Measurements from ENCODE around the gene COL15A1.

Gene COL15A1

DNA sequence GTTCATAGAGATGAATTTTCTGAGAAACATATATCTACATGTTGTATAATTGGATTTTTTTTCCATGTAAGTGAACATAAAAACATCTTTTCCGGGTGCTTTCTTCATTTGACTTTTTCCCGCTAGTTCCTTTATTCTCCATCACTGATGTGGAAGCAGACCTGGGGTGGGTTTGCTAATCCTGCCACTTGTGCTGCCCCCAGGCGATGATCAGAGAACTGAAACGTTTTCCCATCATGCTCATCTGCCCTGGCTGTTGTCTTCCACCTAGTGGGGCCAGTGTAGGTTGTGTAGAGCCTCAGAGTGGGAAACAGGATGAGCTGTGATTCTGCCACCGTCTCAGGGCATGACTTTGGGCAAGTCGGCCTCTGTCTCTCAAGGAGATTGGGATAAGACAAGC is 127.0 kb downstream of the COL15A1 start:
- no peak for DNase-seq (ENCODE audit: low read depth)
- no peak overlapping the region for H3K4me3 ChIP-seq (ENCODE audit: low read depth, low read length)
- TF ChIP-seq, protein P1, sequence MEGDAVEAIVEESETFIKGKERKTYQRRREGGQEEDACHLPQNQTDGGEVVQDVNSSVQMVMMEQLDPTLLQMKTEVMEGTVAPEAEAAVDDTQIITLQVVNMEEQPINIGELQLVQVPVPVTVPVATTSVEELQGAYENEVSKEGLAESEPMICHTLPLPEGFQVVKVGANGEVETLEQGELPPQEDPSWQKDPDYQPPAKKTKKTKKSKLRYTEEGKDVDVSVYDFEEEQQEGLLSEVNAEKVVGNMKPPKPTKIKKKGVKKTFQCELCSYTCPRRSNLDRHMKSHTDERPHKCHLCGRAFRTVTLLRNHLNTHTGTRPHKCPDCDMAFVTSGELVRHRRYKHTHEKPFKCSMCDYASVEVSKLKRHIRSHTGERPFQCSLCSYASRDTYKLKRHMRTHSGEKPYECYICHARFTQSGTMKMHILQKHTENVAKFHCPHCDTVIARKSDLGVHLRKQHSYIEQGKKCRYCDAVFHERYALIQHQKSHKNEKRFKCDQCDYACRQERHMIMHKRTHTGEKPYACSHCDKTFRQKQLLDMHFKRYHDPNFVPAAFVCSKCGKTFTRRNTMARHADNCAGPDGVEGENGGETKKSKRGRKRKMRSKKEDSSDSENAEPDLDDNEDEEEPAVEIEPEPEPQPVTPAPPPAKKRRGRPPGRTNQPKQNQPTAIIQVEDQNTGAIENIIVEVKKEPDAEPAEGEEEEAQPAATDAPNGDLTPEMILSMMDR (IDR thresholded peaks at IDR 0.05; ENCODE audit: low read depth, low read length, missing control alignments), result no peak

DNA sequence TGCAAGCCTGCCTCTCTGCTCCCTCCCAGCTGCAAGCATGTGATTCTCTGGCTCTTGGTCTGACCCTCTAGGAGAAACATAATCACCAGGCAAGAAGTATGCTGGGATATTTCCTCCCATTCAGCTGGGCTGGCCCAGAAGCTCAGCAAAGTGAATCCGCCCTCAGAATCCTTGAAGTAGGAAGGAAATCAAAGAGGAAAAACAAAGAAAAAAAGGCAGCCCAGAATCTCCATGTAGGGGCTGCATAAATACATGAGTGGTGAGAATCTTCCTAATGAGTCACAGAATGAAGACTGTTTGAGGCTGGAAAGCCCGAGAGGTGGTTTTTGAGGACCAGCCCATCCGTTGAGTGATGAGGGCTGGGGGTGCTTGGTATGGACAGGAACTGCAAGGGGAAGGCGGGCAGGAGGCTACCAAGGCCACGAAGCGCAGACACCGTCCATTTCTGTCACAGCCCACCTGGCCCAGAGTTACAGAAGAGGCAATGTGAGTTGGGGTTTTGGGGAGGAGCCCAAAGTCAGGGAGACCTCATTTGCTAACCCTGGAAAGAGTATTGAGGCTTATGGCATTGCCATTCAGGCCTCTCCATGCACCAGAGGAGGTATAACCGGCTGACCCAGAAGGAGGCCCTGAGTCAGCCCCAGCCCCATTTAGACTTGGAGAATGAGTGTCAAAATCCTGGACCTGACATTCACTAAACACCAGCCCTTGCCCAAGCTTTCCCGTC is 127.8 kb downstream of the COL15A1 start:
- TF ChIP-seq, protein P1 (IDR thresholded peaks at IDR 0.05; ENCODE audit: low read depth, low read length, missing control alignments), result no peak
- no peak for DNase-seq (ENCODE audit: low read depth)
- H3K4me3 ChIP-seq (ENCODE audit: low read depth, low read length), result no peak overlapping the region

DNA sequence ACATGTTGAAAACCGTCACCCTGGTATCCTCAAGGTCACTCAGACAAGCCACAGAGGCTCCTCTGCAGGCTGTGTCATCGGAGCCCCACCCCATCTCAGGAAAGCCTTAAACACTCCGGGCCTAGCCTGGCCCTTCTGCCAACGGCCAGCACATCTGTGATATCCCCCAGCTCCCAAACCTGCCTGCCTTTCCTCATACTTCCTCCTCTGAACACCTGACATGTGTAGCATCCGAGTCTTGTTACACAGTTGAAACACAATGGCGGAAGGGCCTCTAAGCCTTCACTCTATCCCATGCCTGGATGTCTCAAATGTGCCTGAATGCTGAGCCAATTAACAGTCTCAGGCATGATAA is 128.3 kb downstream of the COL15A1 start:
- no peak for DNase-seq (ENCODE audit: low read depth)
- H3K4me3 ChIP-seq (ENCODE audit: low read depth, low read length), result no peak overlapping the region
- TF ChIP-seq, protein P1 (IDR thresholded peaks at IDR 0.05; ENCODE audit: low read depth, low read length, missing control alignments), result no peak

DNA sequence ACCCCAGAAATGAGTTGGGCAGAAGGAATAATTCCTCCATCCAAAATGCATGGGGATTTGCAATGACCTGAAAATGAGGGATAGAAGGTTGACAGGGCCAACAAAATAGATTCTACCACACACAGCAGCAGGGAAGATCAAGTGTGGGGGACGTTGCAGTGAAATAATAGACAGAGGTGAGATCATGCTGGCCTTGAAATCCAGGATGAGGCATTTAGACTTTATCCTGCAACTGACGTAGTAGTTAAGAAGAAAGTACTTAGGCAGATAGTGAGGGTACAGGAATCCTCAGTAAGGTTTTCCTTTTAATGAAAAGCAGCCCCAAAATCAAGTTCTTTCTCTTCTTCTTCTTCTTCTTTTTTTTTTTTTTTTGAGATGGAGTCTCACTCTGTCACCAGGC is 129.6 kb downstream of the COL15A1 start:
- H3K4me3 ChIP-seq (ENCODE audit: low read depth, low read length), result no peak overlapping the region
- DNase-seq (ENCODE audit: low read depth), result no peak
- TF ChIP-seq, protein P1 (IDR thresholded peaks at IDR 0.05; ENCODE audit: low read depth, low read length, missing control alignments), result no peak

DNA sequence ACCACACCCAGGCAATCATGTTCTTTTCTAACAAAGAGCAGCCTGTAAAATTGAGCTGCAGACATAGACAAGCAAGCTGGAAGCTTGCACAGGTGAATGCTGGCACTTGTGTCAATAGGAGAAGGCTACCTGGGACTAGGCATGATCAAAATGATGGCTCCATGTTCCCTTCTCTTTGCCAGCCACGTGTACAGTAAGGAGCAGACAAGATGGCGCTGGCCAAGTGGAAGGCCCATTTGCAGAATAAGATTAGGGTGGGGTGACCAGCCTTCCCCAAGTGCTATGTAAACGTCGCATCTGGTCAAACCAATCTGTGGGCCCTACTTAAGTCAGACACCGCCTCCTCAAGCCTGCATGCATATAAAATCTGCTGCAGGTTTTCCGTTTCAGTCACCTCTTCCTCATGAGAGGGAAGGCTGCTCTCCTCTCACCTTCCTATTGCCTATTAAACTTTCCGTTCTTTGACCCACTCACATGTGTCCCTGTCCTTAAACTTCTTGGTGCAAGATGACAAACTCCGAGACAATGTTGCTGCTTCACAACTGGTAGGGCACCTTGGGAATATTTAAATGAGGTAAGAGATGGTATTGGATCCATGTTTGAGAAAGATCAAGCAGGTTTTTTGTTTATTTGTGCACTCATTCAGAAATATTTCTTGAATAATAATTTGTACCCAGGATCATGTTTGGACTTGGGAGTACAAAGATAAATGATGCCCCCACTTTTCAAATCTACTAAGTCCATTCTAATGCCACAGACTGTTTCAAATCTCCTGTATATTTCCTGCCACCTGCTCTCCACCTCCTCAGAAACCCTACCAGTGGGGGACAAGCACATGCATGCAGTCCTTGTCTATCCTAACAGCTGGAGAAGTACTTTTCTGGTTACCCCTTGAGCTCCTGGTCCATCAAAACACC is 130.5 kb downstream of the COL15A1 start:
- DNase-seq (ENCODE audit: low read depth), result no peak
- no peak overlapping the region for H3K4me3 ChIP-seq (ENCODE audit: low read depth, low read length)
- TF ChIP-seq, protein P1 (IDR thresholded peaks at IDR 0.05; ENCODE audit: low read depth, low read length, missing control alignments), result no peak

DNA sequence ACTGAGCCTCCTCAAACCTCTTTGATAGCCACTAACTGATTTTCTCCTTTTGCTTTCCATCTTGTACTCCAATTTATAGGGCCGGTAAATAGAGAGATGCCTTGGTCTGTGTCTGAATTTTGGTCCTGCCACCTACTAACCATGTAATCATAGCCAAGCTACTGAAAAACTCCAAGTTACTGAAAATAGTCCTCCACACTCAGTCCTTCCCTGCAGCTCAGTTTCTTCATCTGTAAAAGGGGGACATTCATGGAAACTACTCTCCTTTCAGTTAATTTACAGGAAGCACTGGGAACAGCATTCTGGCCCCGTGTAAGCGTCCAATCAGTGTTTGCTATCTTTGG is 131.2 kb downstream of the COL15A1 start:
- TF ChIP-seq, protein P1 (IDR thresholded peaks at IDR 0.05; ENCODE audit: low read depth, low read length, missing control alignments), result no peak
- no peak overlapping the region for H3K4me3 ChIP-seq (ENCODE audit: low read depth, low read length)

More for the DNA sequence above, 131.2 kb downstream of the COL15A1 start:
- no peak for DNase-seq (ENCODE audit: low read depth)

All from GM12864 (cell line).